Common myeloid progenitor, CD34-positive (primary cell): ENCODE measurements around the gene SFTPA1.
"Not testable (repeated sequence)": the region's sequence is repeated elsewhere in the genome, so short reads cannot be mapped to it uniquely, and the experiment has no call there.

Experiments
- CTCF ChIA-PET: fragments of 350-600 bp; sonication (Branson Sonifier 250); formaldehyde crosslinking; loops from one replicate; lab custom pipeline; 2021; ENCODE audit warnings: antibody characterized with exemption; lab: Charles Lee
- POLR2A ChIA-PET: fragments of 350-600 bp; sonication (Branson Sonifier 250); formaldehyde crosslinking; loops from one replicate; lab custom pipeline; 2021; ENCODE audit warnings: antibody characterized with exemption; lab: Charles Lee
- DNase-seq, 3 donors: peaks; one replicate each; pipeline versions ENCODE4 v3.0.0 to v3.0.0-alpha.2; 2013
- H3K27ac ChIP-seq, 2 experiments: 1 replicate in 1 of 2; 2 replicates in 1 of 2; pipeline ENCODE4 v1.7.0; 2013; ENCODE audit warnings: inconsistent platforms in 2 of 2, low read length in 2 of 2, mild to moderate bottlenecking in 2 of 2, low read depth in 1 of 2, moderate library complexity in 1 of 2; ENCODE audit not compliant: severe bottlenecking in 2 of 2, insufficient read depth in 1 of 2, poor library complexity in 1 of 2
- H3K27me3 ChIP-seq, 5 experiments: replicated peaks in 2 of 5; 1 replicate in 3 of 5; 2 replicates in 2 of 5; pipeline versions ENCODE4 v1.6.1 to v1.7.0; 2013; ENCODE audit warnings: low read length in 4 of 5, mild to moderate bottlenecking in 2 of 5, moderate library complexity in 2 of 5, inconsistent platforms in 1 of 5; ENCODE audit not compliant: insufficient read depth in 5 of 5, control insufficient read depth in 4 of 5
- H3K36me3 ChIP-seq, 4 experiments: 1 replicate in 2 of 4; 2 replicates in 2 of 4; pipeline versions ENCODE4 v1.6.1 to v1.7.0; 2013; ENCODE audit warnings: low read length in 3 of 4, control low read depth in 1 of 4, mild to moderate bottlenecking in 1 of 4; ENCODE audit not compliant: control insufficient read depth in 4 of 4, insufficient read depth in 4 of 4
- H3K4me1 ChIP-seq, 4 experiments: 1 replicate in 3 of 4; 2 replicates in 1 of 4; pipeline versions ENCODE4 v1.6.1 to v1.7.1; 2013; ENCODE audit warnings: low read length in 3 of 4, mild to moderate bottlenecking in 3 of 4, control low read depth in 1 of 4, inconsistent platforms in 1 of 4, moderate library complexity in 1 of 4; ENCODE audit not compliant: control insufficient read depth in 4 of 4, insufficient read depth in 4 of 4; ENCODE audit errors: control extremely low read depth in 1 of 4
- H3K4me3 ChIP-seq, 7 experiments: 1 replicate in 4 of 7; 2 replicates in 3 of 7; pipeline versions ENCODE4 v1.5.1 to v1.7.0; 2013; ENCODE audit warnings: mild to moderate bottlenecking in 7 of 7, low read length in 6 of 7, moderate library complexity in 6 of 7, inconsistent platforms in 2 of 7, low read depth in 2 of 7, control low read depth in 1 of 7; ENCODE audit not compliant: insufficient read depth in 4 of 7, control insufficient read depth in 1 of 7; ENCODE audit errors: extremely low read depth in 1 of 7
- H3K9me3 ChIP-seq, 5 experiments: 1 replicate in 4 of 5; 2 replicates in 1 of 5; pipeline versions ENCODE4 v1.6.1 to v1.7.1; 2013; ENCODE audit warnings: low read length in 4 of 5, mild to moderate bottlenecking in 2 of 5, inconsistent platforms in 1 of 5, low read depth in 1 of 5, moderate library complexity in 1 of 5; ENCODE audit not compliant: control insufficient read depth in 4 of 5, insufficient read depth in 2 of 5; ENCODE audit errors: control extremely low read depth in 1 of 5
- WGBS: methylation state at CpG from one replicate; pipeline ENCODE4 v1.1.5; 2013; ENCODE audit not compliant: insufficient coverage; 5-methylcytosine and 5-hydroxymethylcytosine counted together

SFTPA1 gene

GRCh38 chr10:79664686-79665085 lies 53.9 kb downstream of the SFTPA1 start:
- H3K4me3 ChIP-seq, POLR2A ChIA-PET, CTCF ChIA-PET, H3K9me3 ChIP-seq, H3K36me3 ChIP-seq, H3K27me3 ChIP-seq, H3K4me1 ChIP-seq, DNase-seq, H3K27ac ChIP-seq: not testable (repeated sequence)
- WGBS = 96% methylated on average over 2 of the region's 4 CpGs
